DOHH2 (cell line): ENCODE data around the gene HIKESHI.

Experiments
- EZH2phosphoT487 ChIP-seq: fragments of 200-600 bp; sonication (generic); IDR thresholded peaks from 2 replicates; pipeline ENCODE4 v1.6.1; 2017; ENCODE audit warnings: borderline replicate concordance, mild to moderate bottlenecking, antibody characterized with exemption, low read length, moderate library complexity, mixed read lengths
- TF ChIP-seq, protein P1 (sequence below): fragments of 200-600 bp; sonication (generic); IDR thresholded peaks from one replicate; pipeline ENCODE4 v1.5.1; 2014; ENCODE audit warnings: antibody characterized with exemption, mild to moderate bottlenecking, low read depth, low read length; ENCODE audit not compliant: poor library complexity, severe bottlenecking

DNA sequence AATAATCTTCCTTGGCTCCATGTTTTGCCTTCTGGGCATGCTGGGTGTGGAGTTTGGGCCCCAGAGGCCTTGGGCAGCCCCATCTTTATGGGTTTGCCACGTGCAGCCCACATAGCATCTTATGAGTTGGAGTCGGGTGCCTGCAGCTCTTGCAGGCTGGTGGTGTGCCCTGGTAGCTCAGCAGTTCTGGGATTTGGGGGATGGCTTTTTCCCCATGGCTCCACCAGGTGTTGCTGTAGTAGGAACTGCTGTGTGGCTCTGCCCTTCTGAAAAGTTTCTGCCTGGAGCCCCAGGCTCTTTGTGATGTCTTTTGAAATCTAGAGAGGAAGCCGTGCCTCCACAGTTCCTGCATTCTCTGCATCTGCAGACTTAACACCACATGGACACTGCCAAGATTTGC, 40.7 kb upstream of the HIKESHI start:
- TF ChIP-seq, protein P1, sequence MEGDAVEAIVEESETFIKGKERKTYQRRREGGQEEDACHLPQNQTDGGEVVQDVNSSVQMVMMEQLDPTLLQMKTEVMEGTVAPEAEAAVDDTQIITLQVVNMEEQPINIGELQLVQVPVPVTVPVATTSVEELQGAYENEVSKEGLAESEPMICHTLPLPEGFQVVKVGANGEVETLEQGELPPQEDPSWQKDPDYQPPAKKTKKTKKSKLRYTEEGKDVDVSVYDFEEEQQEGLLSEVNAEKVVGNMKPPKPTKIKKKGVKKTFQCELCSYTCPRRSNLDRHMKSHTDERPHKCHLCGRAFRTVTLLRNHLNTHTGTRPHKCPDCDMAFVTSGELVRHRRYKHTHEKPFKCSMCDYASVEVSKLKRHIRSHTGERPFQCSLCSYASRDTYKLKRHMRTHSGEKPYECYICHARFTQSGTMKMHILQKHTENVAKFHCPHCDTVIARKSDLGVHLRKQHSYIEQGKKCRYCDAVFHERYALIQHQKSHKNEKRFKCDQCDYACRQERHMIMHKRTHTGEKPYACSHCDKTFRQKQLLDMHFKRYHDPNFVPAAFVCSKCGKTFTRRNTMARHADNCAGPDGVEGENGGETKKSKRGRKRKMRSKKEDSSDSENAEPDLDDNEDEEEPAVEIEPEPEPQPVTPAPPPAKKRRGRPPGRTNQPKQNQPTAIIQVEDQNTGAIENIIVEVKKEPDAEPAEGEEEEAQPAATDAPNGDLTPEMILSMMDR, result no peak
- TF ChIP-seq EZH2phosphoT487, result no peak
